ENCODE results near the gene TUBB3. TPM values are rescaled to one million over a fixed set of nuclear protein-coding genes. Genes with fewer than 3 reads are reported as not detected.

The TUBB3 gene
- total RNA-seq, 3 donors from 2014 or later = 1.6 to 2.9 (median 1.8) TPM

GRCh38 chr16:89938175-89938885, 15.2 kb downstream of the TUBB3 start:
- Histone ChIP-seq H3K27me3 (no peaks in the 10 kb centered on the region), H3K27ac (no peak overlapping the region), H3K4me1 (no peaks in the 10 kb centered on the region), H3K4me3 (no peak overlapping the region), H3K36me3 (no peaks in the 10 kb centered on the region), H3K9me3 (no peaks in the 10 kb centered on the region)
- intact Hi-C loops (cut with DNase I; ENCODE audit: low total_unique reads) = no loop called here
- TF ChIP-seq POLR2AphosphoS5 (IDR thresholded peaks at IDR 0.05) (no peak), CTCF (IDR thresholded peaks at IDR 0.05) (no peak), POLR2A (IDR thresholded peaks at IDR 0.05) (no peak)
- DNase-seq (ENCODE audit: low spot score in 2 of 2) = no peak

- no peak for DNase-seq (ENCODE audit: low spot score in 2 of 2)
- H3K27me3 ChIP-seq = no peaks in the 10 kb centered on the region
- intact Hi-C loops (cut with DNase I; ENCODE audit: low total_unique reads) = no loop called here
These were observed 21.6 kb downstream of the TUBB3 start for GRCh38 chr16:89944773-89945172.

GRCh38 chr16:89945654-89946053, 22.5 kb downstream of the TUBB3 start:
- Histone ChIP-seq H3K4me3 (no peak overlapping the region), H3K9me3 (no peaks in the 10 kb centered on the region), H3K27ac (no peak overlapping the region), H3K36me3 (no peaks in the 10 kb centered on the region), H3K27me3 (no peaks in the 10 kb centered on the region), H3K4me1 (peaks cover 3 to 4% of the 10 kb centered on the region in 2 donors)
- no peak for TF ChIP-seq POLR2A (IDR thresholded peaks at IDR 0.05)
- TF ChIP-seq CTCF (IDR thresholded peaks at IDR 0.05) = no peak
- TF ChIP-seq POLR2AphosphoS5 (IDR thresholded peaks at IDR 0.05) = no peak
- DNase-seq (ENCODE audit: low spot score in 2 of 2) = no peak
- intact Hi-C loops (cut with DNase I; ENCODE audit: low total_unique reads) = no loop called here

More at GRCh38 chr16:89944773-89945172, 21.6 kb downstream of the TUBB3 start:
- TF ChIP-seq POLR2AphosphoS5 (IDR thresholded peaks at IDR 0.05) = no peak
- H3K27ac ChIP-seq = no peak overlapping the region
- no peaks in the 10 kb centered on the region for H3K36me3 ChIP-seq
- peaks cover 3 to 4% of the 10 kb centered on the region in 2 donors for H3K4me1 ChIP-seq
- no peak overlapping the region for H3K4me3 ChIP-seq
- no peaks in the 10 kb centered on the region for H3K9me3 ChIP-seq

- Histone ChIP-seq H3K27me3 (no peaks in the 10 kb centered on the region), H3K36me3 (no peaks in the 10 kb centered on the region), H3K4me3 (no peak overlapping the region), H3K9me3 (no peaks in the 10 kb centered on the region), H3K27ac (no peak overlapping the region), H3K4me1 (peaks cover 3 to 4% of the 10 kb centered on the region in 2 donors)
- TF ChIP-seq POLR2AphosphoS5 (IDR thresholded peaks at IDR 0.05) (no peak), POLR2A (IDR thresholded peaks at IDR 0.05) (no peak), CTCF (IDR thresholded peaks at IDR 0.05) (no peak)
- intact Hi-C loops (cut with DNase I; ENCODE audit: low total_unique reads) = no loop called here
- DNase-seq (ENCODE audit: low spot score in 2 of 2) = no peak
These were observed 23.4 kb downstream of the TUBB3 start for GRCh38 chr16:89946515-89946914.

GRCh38 chr16:89949121-89949742, 26.1 kb downstream of the TUBB3 start:
- no peaks in the 10 kb centered on the region for H3K27me3 ChIP-seq
- H3K4me1 ChIP-seq = peaks cover 3 to 4% of the 10 kb centered on the region in 2 donors
- H3K27ac ChIP-seq = peak overlapping the region in 1 of 2 donors; percentile 57
- H3K9me3 ChIP-seq = no peaks in the 10 kb centered on the region
- intact Hi-C loops (cut with DNase I; ENCODE audit: low total_unique reads) = no loop called here
- H3K4me3 ChIP-seq = peak overlapping the region; percentile 53 to 87 (median 63)
- TF ChIP-seq POLR2AphosphoS5 (IDR thresholded peaks at IDR 0.05) = no peak
- no peak for TF ChIP-seq CTCF (IDR thresholded peaks at IDR 0.05)
- no peak for TF ChIP-seq POLR2A (IDR thresholded peaks at IDR 0.05)
- DNase-seq (ENCODE audit: low spot score in 2 of 2) = no peak
- H3K36me3 ChIP-seq = no peaks in the 10 kb centered on the region

Data from breast epithelium (tissue), 4 donors.